ENCODE measurements around the gene LAIR2.

The LAIR2 gene

GRCh38 chr19:54470276-54470887 is 32.2 kb upstream of the LAIR2 start:
- no peak for DNase-seq

DNA sequence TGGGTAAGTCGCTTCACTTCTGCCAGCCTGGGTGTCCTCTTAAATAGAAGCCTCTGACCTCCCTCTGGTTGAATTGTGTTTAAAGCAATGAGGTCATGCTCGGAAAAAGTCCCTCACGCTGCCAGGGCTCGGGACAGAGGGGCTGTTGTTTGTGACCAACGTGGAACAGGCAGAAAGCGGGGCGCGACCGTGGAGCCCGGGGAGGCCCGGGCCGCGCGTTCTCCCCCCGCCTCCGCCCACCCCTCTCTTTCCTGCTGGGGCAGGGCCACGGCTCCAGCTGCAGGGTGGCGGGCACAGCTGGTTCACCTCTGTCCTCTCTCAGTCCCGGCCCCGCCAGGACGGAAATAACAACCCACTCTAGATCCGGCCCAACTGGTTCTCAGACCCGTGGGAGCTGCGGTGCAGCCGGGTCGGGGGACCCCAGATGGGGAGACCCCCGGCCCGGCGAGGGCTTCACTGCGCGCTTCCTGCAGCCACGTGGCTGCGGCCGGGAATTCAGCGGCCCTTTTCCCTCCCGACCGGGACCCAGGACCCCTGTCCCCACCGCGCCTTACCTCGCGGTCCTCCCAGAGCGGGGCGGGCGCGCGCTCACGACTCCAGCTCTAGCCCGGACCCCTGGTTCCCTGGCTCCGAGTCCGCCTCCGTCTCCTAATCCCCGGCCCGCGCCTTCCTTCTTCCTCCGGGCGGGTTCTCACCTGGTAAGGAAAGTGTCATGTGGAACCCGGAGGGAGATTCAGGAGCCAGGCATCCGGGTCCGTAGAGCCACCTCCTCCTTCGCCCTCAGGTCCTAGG is 31.4 kb upstream of the LAIR2 start:
- no peaks in the 10 kb centered on the region for H3K9me3 Mint-ChIP-seq
- peaks cover 81% of the 10 kb centered on the region for H3K27me3 Mint-ChIP-seq (ENCODE audit: low read depth, poor library complexity)
- TF ChIP-seq CTCF (IDR thresholded peaks at IDR 0.05): no peak
- H3K4me1 Mint-ChIP-seq: peaks cover 29% of the 10 kb centered on the region
- peak; percentile 37 for DNase-seq
- H3K4me3 Mint-ChIP-seq: peak overlapping the region; percentile 77
- no peaks in the 10 kb centered on the region for H3K36me3 Mint-ChIP-seq (ENCODE audit: low read depth)
- no peak overlapping the region for H3K27ac Mint-ChIP-seq

More at GRCh38 chr19:54470276-54470887, 32.2 kb upstream of the LAIR2 start:
- TF ChIP-seq CTCF (IDR thresholded peaks at IDR 0.05): no peak
- Mint-ChIP-seq H3K27me3 (ENCODE audit: low read depth, poor library complexity) (peaks cover 81% of the 10 kb centered on the region), H3K9me3 (no peaks in the 10 kb centered on the region), H3K36me3 (ENCODE audit: low read depth) (no peaks in the 10 kb centered on the region), H3K4me1 (peaks cover 29% of the 10 kb centered on the region), H3K27ac (no peak overlapping the region), H3K4me3 (peak overlapping the region; percentile 77)

- no peaks in the 10 kb centered on the region for H3K36me3 Mint-ChIP-seq (ENCODE audit: low read depth)
- H3K9me3 Mint-ChIP-seq: no peaks in the 10 kb centered on the region
- peak within 1 kb of the TSS; percentile 65 for H3K4me3 Mint-ChIP-seq
- peaks cover 29% of the 10 kb centered on the region for H3K4me1 Mint-ChIP-seq
- H3K27ac Mint-ChIP-seq: peak within 1 kb of the TSS; percentile 49
- DNase-seq: peak; percentile 70
- peaks cover 81% of the 10 kb centered on the region for H3K27me3 Mint-ChIP-seq (ENCODE audit: low read depth, poor library complexity)
- TF ChIP-seq CTCF (IDR thresholded peaks at IDR 0.05): no peak
These were observed 29.4 kb upstream of the LAIR2 start, which contains the start of gene CDC42EP5 for GRCh38 chr19:54473071-54473891. Gene CDC42EP5 (minus strand): TSS chr19:54473296. CDS start chr19:54465547, 7,749 bp downstream.

- Mint-ChIP-seq H3K4me3 (no peak overlapping the region), H3K27me3 (ENCODE audit: low read depth, poor library complexity) (peaks cover 80% of the 10 kb centered on the region), H3K9me3 (no peaks in the 10 kb centered on the region), H3K27ac (no peak overlapping the region), H3K4me1 (peaks cover 29% of the 10 kb centered on the region), H3K36me3 (ENCODE audit: low read depth) (no peaks in the 10 kb centered on the region)
- no peak for DNase-seq
- no peak for TF ChIP-seq CTCF (IDR thresholded peaks at IDR 0.05)
These were observed 28.7 kb upstream of the LAIR2 start for GRCh38 chr19:54473892-54474372.

DNA sequence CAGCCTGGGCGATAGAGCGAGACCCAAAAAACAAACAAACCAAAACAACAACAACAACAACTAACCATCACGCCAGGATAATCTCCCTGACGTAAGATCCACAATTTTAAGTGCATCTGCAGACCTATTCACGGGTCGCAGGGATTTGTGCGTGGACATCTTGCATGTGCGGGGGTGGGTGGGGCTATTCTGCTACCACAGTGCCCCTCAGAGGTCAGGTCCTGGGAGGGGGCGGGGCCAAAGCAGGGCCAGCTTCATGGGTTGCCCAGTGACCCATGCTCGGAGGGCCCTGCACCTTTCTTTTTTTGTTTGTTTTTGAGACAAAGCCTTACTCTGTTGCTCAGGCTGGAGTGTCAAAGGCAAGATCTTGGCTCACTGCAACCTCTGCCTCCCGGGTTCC is 26.9 kb upstream of the LAIR2 start:
- H3K4me1 Mint-ChIP-seq: peaks cover 16% of the 10 kb centered on the region
- H3K4me3 Mint-ChIP-seq: no peak overlapping the region
- no peaks in the 10 kb centered on the region for H3K9me3 Mint-ChIP-seq
- H3K27ac Mint-ChIP-seq: no peak overlapping the region
- no peaks in the 10 kb centered on the region for H3K36me3 Mint-ChIP-seq (ENCODE audit: low read depth)
- peaks cover 76% of the 10 kb centered on the region for H3K27me3 Mint-ChIP-seq (ENCODE audit: low read depth, poor library complexity)
- no peak for TF ChIP-seq CTCF (IDR thresholded peaks at IDR 0.05)
- DNase-seq: no peak
